Esophagus squamous epithelium (tissue), 4 donors: ENCODE data around the gene RNF144A.

ENCODE experiments used
- CTCF ChIP-seq, 6 experiments: fragments of 450-650 bp in 4 of 6; fragments of 200-600 bp in 2 of 6; sonication (generic) in 2 of 6; IDR thresholded peaks; one replicate each; pipeline ENCODE4 v1.5.1; 2016 to 2019; ENCODE audit warnings: antibody characterized with exemption in 6 of 6, mild to moderate bottlenecking in 4 of 6, moderate library complexity in 4 of 6
- POLR2A ChIP-seq, 4 donors: fragments of 450-650 bp; IDR thresholded peaks; one replicate each; pipeline ENCODE4 v1.6.1; 2017; ENCODE audit warnings: antibody characterized with exemption in 4 of 4, mild to moderate bottlenecking in 4 of 4, moderate library complexity in 3 of 4

GRCh38 chr2:6885968-6886367 lies 31.2 kb upstream of the RNF144A start:
- TF ChIP-seq POLR2A (IDR thresholded peaks at IDR 0.05) (no peak), CTCF (IDR thresholded peaks at IDR 0.05) (no peak)
